Lung (tissue), 12 donors: ENCODE results near the gene THRB. TPM values are rescaled to one million over a fixed set of nuclear protein-coding genes. Genes with fewer than 3 reads are reported as not detected.

ENCODE experiments used
- ATAC-seq: fragments of 200-7000 bp; cut with Tn5 transposase; one replicate; pipeline ENCODE4 v1.9.1; 2020; ENCODE audit warnings: moderate number of reproducible peaks; ENCODE audit not compliant: insufficient read depth, low FRiP score
- DNase-seq, 3 donors: peaks; one replicate each; pipeline ENCODE4 v3.0.0-alpha.2; 2013 to 2017
- H3K27ac ChIP-seq, 2 donors: one replicate each; pipeline ENCODE4 v1.5.1; 2013; ENCODE audit warnings: mild to moderate bottlenecking in 2 of 2, moderate library complexity in 2 of 2, control low read depth in 1 of 2, inconsistent platforms in 1 of 2, low read depth in 1 of 2, low read length in 1 of 2
- H3K27me3 ChIP-seq, 3 donors: one replicate each; pipeline ENCODE4 v1.5.1; 2013; ENCODE audit warnings: low read length in 2 of 3; ENCODE audit not compliant: control insufficient read depth in 3 of 3, insufficient read depth in 3 of 3
- H3K36me3 ChIP-seq, 4 donors: one replicate each; pipeline ENCODE4 v1.5.1; 2013; ENCODE audit warnings: low read length in 4 of 4, mild to moderate bottlenecking in 1 of 4, moderate library complexity in 1 of 4; ENCODE audit not compliant: control insufficient read depth in 4 of 4, insufficient read depth in 4 of 4
- H3K4me1 ChIP-seq, 5 donors: one replicate each; pipeline ENCODE4 v1.5.1; 2013; ENCODE audit warnings: low read length in 5 of 5, mild to moderate bottlenecking in 2 of 5, moderate library complexity in 1 of 5; ENCODE audit not compliant: control insufficient read depth in 5 of 5, insufficient read depth in 5 of 5
- H3K4me3 ChIP-seq: one replicate; pipeline ENCODE4 v1.5.1; 2013; ENCODE audit warnings: mild to moderate bottlenecking, control low read depth, moderate library complexity
- H3K9ac ChIP-seq, 2 donors: one replicate each; pipeline ENCODE4 v1.5.1; 2013; ENCODE audit warnings: low read length in 2 of 2, control low read depth in 1 of 2; ENCODE audit not compliant: insufficient read depth in 1 of 2
- H3K9me3 ChIP-seq, 4 donors: one replicate each; pipeline ENCODE4 v1.5.1; 2013; ENCODE audit warnings: low read length in 3 of 4, mild to moderate bottlenecking in 1 of 4, moderate library complexity in 1 of 4; ENCODE audit not compliant: control insufficient read depth in 4 of 4, insufficient read depth in 3 of 4
- WGBS, 2 donors: extraction: QIAGEN DNeasy Blood & Tissue Kit; methylation state at CpG; one replicate each; pipeline ENCODE4 v1.1.7; 2013; 5-methylcytosine and 5-hydroxymethylcytosine counted together
- polyA plus RNA-seq, 2 donors: library from polyadenylated mRNA; stranded (reverse); fragments of 200-250 nt; gene quantifications; one replicate each; pipeline ENCODE4 v1.2.1, GENCODE V29; 2013
- total RNA-seq, 2 donors: library from RNA; depleted of rRNA in 1 of 2; stranded (reverse); fragments of >200 nt in 1 of 2; gene quantifications; one replicate each; pipeline ENCODE4 v1.2.1, GENCODE V29; 2014 to 2021
- TF ChIP-seq, protein P1 (sequence below): IDR thresholded peaks from 2 replicates; pipeline ENCODE4 v1.5.1; 2012; ENCODE audit warnings: mild to moderate bottlenecking; ENCODE audit errors: control extremely low read depth, extremely low read depth
- donor health status: control.
- donor health status: control.
- donor health status: Bipolar disorder and iron deficiency.
- donor health status: healthy.
- donor health status: DM: yes; HTN: yes; CAD: no.

Gene THRB
- total and polyA plus RNA-seq, 4 donors = 2.1 to 23.5 (median 6.1) TPM

DNA sequence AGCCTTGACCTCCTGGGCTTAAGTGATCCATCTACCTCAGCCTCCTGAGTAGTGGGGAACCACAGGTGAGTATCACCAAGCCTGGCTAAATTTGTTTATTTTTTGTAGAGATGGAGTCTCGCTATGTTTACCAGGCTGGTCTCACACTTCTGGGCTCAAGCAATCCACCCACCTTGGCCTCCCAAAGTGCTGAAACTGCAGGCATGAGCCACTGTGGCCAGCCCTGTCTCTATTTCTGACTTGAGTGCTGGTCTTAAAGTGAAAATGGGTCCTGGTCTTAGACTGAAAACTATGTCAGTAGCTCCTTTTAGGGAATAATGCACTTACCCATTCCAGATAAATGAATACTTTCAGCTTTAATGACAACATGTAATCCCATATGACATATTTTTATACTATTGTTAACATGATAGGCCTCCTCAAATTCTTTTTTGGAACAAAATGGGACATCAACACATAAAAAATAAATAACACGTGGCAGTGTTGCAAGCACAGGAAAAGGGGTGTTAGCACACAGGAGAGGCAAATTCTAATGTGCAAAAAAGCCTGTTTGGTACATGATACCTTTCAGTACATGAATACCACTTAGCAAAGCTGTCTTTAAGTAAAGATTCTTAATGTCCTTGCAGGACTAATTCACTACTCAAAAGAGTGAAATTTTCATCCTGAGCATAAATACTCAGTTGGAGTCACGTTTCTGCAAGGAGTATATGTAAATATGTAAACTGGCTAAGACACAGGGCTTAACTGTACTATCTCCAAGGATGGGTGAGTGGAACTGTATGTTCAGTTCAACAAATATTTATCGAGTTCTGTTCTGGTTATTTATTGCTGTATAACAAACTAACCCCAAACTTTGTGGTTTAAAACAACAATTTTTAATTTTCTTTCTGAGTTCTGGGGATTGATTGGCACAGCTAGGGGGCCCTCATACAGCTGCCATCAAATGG, 354.9 kb downstream of the THRB start:
- Histone ChIP-seq H3K27ac (no peak overlapping the region), H3K36me3 (peaks cover 0 to 12% (median 2%) of the 10 kb centered on the region in 4 donors), H3K9me3 (no peaks in the 10 kb centered on the region), H3K9ac (no peak overlapping the region), H3K4me1 (peaks cover 0 to 9% (median 3%) of the 10 kb centered on the region in 5 donors), H3K27me3 (no peaks in the 10 kb centered on the region), H3K4me3 (no peak overlapping the region)
- 63 to 64% methylated on average over 4 of the region's 4 CpGs for WGBS, 2 donors
- ATAC-seq (no peak), DNase-seq (no peak)
- TF ChIP-seq, protein P1, sequence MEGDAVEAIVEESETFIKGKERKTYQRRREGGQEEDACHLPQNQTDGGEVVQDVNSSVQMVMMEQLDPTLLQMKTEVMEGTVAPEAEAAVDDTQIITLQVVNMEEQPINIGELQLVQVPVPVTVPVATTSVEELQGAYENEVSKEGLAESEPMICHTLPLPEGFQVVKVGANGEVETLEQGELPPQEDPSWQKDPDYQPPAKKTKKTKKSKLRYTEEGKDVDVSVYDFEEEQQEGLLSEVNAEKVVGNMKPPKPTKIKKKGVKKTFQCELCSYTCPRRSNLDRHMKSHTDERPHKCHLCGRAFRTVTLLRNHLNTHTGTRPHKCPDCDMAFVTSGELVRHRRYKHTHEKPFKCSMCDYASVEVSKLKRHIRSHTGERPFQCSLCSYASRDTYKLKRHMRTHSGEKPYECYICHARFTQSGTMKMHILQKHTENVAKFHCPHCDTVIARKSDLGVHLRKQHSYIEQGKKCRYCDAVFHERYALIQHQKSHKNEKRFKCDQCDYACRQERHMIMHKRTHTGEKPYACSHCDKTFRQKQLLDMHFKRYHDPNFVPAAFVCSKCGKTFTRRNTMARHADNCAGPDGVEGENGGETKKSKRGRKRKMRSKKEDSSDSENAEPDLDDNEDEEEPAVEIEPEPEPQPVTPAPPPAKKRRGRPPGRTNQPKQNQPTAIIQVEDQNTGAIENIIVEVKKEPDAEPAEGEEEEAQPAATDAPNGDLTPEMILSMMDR = no peak

DNA sequence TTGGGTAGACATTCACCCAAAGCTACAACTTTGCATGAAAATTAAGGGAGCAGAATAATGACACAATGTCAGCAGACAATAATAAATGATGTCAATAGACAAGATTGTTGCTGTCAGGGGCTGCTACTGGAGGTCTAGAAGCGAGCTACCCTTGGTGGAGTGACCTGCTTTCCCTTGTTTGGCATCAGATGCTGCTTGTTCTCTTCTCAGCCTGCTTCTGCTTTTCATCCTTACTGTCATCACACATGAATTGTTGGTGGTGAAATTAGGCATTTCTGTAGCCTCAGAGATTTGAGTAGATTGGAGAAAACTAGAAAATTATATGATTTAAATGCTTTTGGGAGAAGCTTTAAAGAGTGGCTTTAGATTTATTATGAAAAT, 355.8 kb downstream of the THRB start:
- peaks cover 0 to 9% (median 3%) of the 10 kb centered on the region in 5 donors for H3K4me1 ChIP-seq

DNA sequence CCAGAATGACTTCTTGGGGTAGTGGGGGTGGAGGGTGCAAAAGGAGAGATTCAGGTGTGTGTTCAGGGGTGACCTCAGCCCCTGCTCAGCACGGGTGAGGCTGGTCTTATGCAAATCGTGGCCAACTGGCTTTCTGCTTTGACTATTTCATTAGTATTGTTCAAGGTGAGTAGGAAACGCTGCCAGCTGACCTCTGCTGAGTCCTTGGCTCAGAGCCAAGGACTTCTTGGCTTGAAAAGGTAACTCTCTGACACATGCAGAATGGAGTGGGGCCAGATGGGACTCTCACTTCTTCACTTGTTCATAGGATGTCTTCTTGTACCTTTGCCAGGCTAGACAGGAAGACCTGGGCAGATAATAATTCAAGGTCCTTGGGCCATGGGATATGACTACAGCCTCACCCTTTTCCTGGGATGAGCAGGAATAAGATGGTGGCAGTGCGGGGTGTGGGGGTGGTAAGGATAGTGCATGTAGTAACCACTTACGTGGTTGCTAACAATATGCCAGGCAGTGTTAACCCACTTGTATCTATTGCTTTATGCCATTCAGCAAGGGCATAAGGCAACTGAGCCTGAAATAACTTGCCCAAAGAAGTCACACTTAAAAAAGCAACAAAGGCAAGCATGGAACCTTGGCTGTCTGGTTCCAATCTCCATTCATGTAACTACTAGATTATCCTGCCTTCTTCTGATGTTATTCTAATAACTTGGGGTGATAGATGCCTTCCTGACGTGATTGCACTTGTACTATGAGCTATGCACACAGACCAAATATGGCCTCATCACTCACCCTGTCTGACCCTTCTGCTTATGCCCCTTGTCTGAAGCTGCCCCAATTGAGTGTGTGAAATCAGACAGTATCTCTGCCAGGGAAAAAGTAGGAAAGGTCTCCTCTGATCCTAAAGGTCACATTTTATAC, 356.4 kb downstream of the THRB start:
- TF ChIP-seq, protein P1 = no peak
- no peaks in the 10 kb centered on the region for H3K9me3 ChIP-seq
- H3K4me3 ChIP-seq = no peak overlapping the region
- no peak overlapping the region for H3K9ac ChIP-seq
- H3K36me3 ChIP-seq = peaks cover 0 to 11% (median 3%) of the 10 kb centered on the region in 4 donors
- H3K27ac ChIP-seq = peak overlapping the region in 1 of 2 donors; percentile 22
- DNase-seq (no peak), ATAC-seq (no peak)
- H3K27me3 ChIP-seq = no peaks in the 10 kb centered on the region
- peaks cover 0 to 9% (median 7%) of the 10 kb centered on the region in 5 donors for H3K4me1 ChIP-seq
- 72 to 75% methylated on average over 6 of the region's 6 CpGs for WGBS, 2 donors

More for the DNA sequence above, 355.8 kb downstream of the THRB start:
- DNase-seq (no peak), ATAC-seq (no peak)
- 81 to 85% methylated on average over 1 of the region's 1 CpG for WGBS, 2 donors
- TF ChIP-seq, protein P1 = no peak
- no peak overlapping the region for H3K27ac ChIP-seq
- no peaks in the 10 kb centered on the region for H3K9me3 ChIP-seq
- peaks cover 0 to 12% (median 2%) of the 10 kb centered on the region in 4 donors for H3K36me3 ChIP-seq
- no peak overlapping the region for H3K9ac ChIP-seq
- no peaks in the 10 kb centered on the region for H3K27me3 ChIP-seq
- no peak overlapping the region for H3K4me3 ChIP-seq
